HepG2 (cell line): ENCODE results near the gene SS18L1. TPM values are rescaled to one million over a fixed set of nuclear protein-coding genes. Genes with fewer than 3 reads are reported as not detected.

Experiments
- AGO1 ChIP-seq: fragments of 200-400 bp; formaldehyde crosslinking; IDR thresholded peaks from 2 replicates; pipeline ENCODE4 v1.6.1; 2017; ENCODE audit warnings: mild to moderate bottlenecking, low read depth, low read length, moderate library complexity; ENCODE audit not compliant: poor library complexity, severe bottlenecking
- ELF1 ChIP-seq: sonication (generic); formaldehyde crosslinking; IDR thresholded peaks from 2 replicates; pipeline ENCODE4 v1.4.0; 2020; ENCODE audit warnings: missing genetic modification reagents
- ETV6 ChIP-seq: sonication (generic); formaldehyde crosslinking; conservative IDR thresholded peaks from 2 replicates; pipeline ENCODE4 v1.4.0; 2020; ENCODE audit warnings: missing genetic modification reagents
- GPN1 ChIP-seq: sonication (generic); formaldehyde crosslinking; IDR thresholded peaks from 2 replicates; pipeline ENCODE4 v1.5.1; 2020; ENCODE audit warnings: missing genetic modification reagents, borderline replicate concordance
- HOXA9 ChIP-seq: sonication (generic); formaldehyde crosslinking; IDR thresholded peaks from 2 replicates; pipeline ENCODE4 v1.8.1; 2022; ENCODE audit warnings: missing genetic modification reagents, mild to moderate bottlenecking, moderate library complexity, borderline replicate concordance
- ISX ChIP-seq: sonication (generic); formaldehyde crosslinking; conservative IDR thresholded peaks from 2 replicates; pipeline ENCODE4 v1.5.0; 2020; ENCODE audit warnings: missing genetic modification reagents
- NKX3-1 ChIP-seq: sonication (generic); formaldehyde crosslinking; IDR thresholded peaks from 2 replicates; pipeline ENCODE4 v1.5.0; 2020; ENCODE audit warnings: missing genetic modification reagents
- NONO ChIP-seq, 2 experiments: fragments of 450-650 bp in 1 of 2; sonication (generic) in 1 of 2; formaldehyde crosslinking in 1 of 2; IDR thresholded peaks in 1 of 2; conservative IDR thresholded peaks in 1 of 2; 2 replicates each; pipeline versions ENCODE4 v1.6.1 to v1.8.0; 2017 to 2022; ENCODE audit warnings: mild to moderate bottlenecking in 1 of 2, missing genetic modification reagents in 1 of 2, moderate library complexity in 1 of 2
- NR3C1 ChIP-seq: sonication (generic); formaldehyde crosslinking; IDR thresholded peaks from 2 replicates; pipeline ENCODE4 v1.4.0; 2020; ENCODE audit warnings: missing genetic modification reagents
- SOX13 ChIP-seq, 3 experiments: fragments of 450-650 bp in 1 of 3; sonication (generic) in 1 of 3; formaldehyde crosslinking in 1 of 3; IDR thresholded peaks in 2 of 3; conservative IDR thresholded peaks in 1 of 3; 2 replicates each; pipeline versions ENCODE4 v1.5.0 to v1.6.1; 2016 to 2020; ENCODE audit warnings: antibody characterized with exemption in 1 of 3, mild to moderate bottlenecking in 1 of 3, missing compliant biosample characterization in 1 of 3, missing genetic modification reagents in 1 of 3, moderate library complexity in 1 of 3
- SP5 ChIP-seq: IDR thresholded peaks from 2 replicates; pipeline ENCODE4 v1.6.1; 2016; ENCODE audit warnings: low read depth, borderline replicate concordance
- SRSF9 ChIP-seq: fragments of 200-400 bp; formaldehyde crosslinking; IDR thresholded peaks from 2 replicates; pipeline ENCODE4 v1.6.1; 2018; ENCODE audit warnings: borderline replicate concordance, mild to moderate bottlenecking, low read depth, low read length; ENCODE audit not compliant: insufficient read depth, poor library complexity, severe bottlenecking
- STAT6 ChIP-seq: sonication (generic); formaldehyde crosslinking; IDR thresholded peaks from 2 replicates; pipeline ENCODE4 v1.4.0; 2020; ENCODE audit warnings: missing genetic modification reagents, mild to moderate bottlenecking, borderline replicate concordance
- ZBTB2 ChIP-seq: sonication (generic); formaldehyde crosslinking; IDR thresholded peaks from 2 replicates; pipeline ENCODE4 v1.8.0; 2022; ENCODE audit warnings: low read depth, missing genetic modification reagents
- ZEB1 ChIP-seq: IDR thresholded peaks from 2 replicates; pipeline ENCODE4 v1.6.1; 2012; ENCODE audit warnings: mild to moderate bottlenecking, low read depth, inconsistent platforms; ENCODE audit not compliant: insufficient replicate concordance
- ZFP62 ChIP-seq: sonication (generic); formaldehyde crosslinking; IDR thresholded peaks from 2 replicates; pipeline ENCODE4 v1.4.0; 2020; ENCODE audit warnings: missing genetic modification reagents
- ZIK1 ChIP-seq: sonication (generic); formaldehyde crosslinking; IDR thresholded peaks from 2 replicates; pipeline ENCODE4 v1.5.0; 2020; ENCODE audit warnings: mild to moderate bottlenecking, low read depth, missing genetic modification reagents, borderline replicate concordance
- ZNF224 ChIP-seq: sonication (generic); formaldehyde crosslinking; IDR thresholded peaks from 2 replicates; pipeline ENCODE4 v1.5.0; 2020; ENCODE audit warnings: mild to moderate bottlenecking, missing genetic modification reagents
- ZNF329 ChIP-seq: sonication (generic); formaldehyde crosslinking; IDR thresholded peaks from 2 replicates; pipeline ENCODE4 v1.9.0; 2021; ENCODE audit warnings: low read depth, mild to moderate bottlenecking, missing genetic modification reagents
- ZNF431 ChIP-seq: sonication (generic); formaldehyde crosslinking; IDR thresholded peaks from 2 replicates; pipeline ENCODE4 v1.9.0; 2022; ENCODE audit warnings: missing genetic modification reagents, low read depth, mild to moderate bottlenecking, borderline replicate concordance
- ZNF776 ChIP-seq: sonication (generic); formaldehyde crosslinking; IDR thresholded peaks from 2 replicates; pipeline ENCODE4 v1.4.0; 2020; ENCODE audit warnings: mild to moderate bottlenecking, missing genetic modification reagents
- ZSCAN31 ChIP-seq: sonication (generic); formaldehyde crosslinking; IDR thresholded peaks from 2 replicates; pipeline ENCODE4 v1.5.0; 2020; ENCODE audit warnings: low read depth, mild to moderate bottlenecking, missing genetic modification reagents
- polyA plus RNA-seq, 8 experiments: library from polyadenylated mRNA; depleted of rRNA in 3 of 8; stranded (reverse) in 7 of 8; unstranded in 1 of 8; fragments of >200 nt; fragmentation: Illumina TruSeq in 4 of 8; extraction: Trizol in 4 of 8; gene quantifications; 2 replicates each; pipeline versions ENCODE4 v1.2.1 to v1.2.3, GENCODE V29; 2011 to 2016; ENCODE audit warnings: low read depth in 4 of 8, missing spikeins in 1 of 8, mixed read lengths in 1 of 8; ENCODE audit not compliant: insufficient read depth in 1 of 8
- total RNA-seq, 5 experiments: library from RNA; depleted of rRNA; stranded (reverse); fragments of >200 nt; fragmentation: Illumina TruSeq; extraction: Trizol; gene quantifications; 2 replicates each; pipeline ENCODE4 v1.2.3, GENCODE V29; 2016; ENCODE audit warnings: low read depth in 1 of 5
- TF ChIP-seq, protein P1 (sequence below): sonication (generic); formaldehyde crosslinking; IDR thresholded peaks from 2 replicates; pipeline ENCODE4 v1.9.0; 2022; ENCODE audit warnings: missing genetic modification reagents, mild to moderate bottlenecking, borderline replicate concordance

SS18L1 gene
- total and polyA plus RNA-seq, 2 of the 13 experiments (the other 11 are each of a cell fraction or from before 2014, with no cell fraction given) = 17.8 to 27.6 TPM

DNA sequence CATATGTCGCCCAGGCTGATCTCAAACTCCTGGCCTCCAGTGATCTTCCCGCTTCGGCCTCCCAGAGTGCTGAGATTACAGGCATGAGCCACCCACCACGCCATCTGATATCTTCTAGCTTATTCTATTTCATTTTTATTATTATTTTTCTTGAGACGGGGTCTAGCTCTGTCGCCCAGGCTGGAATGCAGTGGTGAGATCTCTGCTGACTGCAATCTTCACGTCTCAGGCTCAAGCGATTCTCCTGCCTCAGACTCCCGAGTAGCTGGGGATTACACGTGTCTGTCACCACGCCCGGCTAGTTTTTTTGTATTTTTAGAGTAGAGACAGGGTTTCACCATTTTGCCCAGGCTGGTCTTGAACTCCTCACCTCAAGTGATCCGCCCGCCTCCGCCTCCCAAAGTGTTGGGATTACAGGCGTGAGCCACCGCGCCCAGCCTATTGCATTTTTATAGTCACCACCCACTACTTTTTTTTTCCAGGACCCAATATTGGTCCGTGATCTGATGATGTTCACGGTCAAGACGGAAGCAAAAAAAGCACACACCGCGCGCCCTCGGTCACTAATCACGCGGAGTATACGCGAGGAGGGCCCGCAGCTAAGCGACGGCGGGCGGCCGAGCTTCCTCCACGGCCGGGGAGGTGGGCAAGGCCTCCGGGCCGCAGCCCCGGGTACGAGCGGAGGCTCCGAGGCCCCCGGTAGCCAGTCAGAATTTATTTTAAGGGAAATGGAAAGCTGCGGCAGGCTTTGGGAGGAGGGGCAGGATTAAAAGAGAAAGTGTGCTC lies 22.4 kb upstream of the SS18L1 start (continued):
- TF ChIP-seq ZIK1 (CRISPR knock-in tag) (no peak), HOXA9 (CRISPR knock-in tag) (no peak; the same call in 1 of the 2 replicates), ZSCAN31 (peak; percentile 23; the same call in 1 of the 2 replicates), ISX (no peak), ZNF431 (no peak), ZNF776 (no peak), ELF1 (CRISPR knock-in tag) (no peak), ZNF224 (CRISPR knock-in tag) (no peak), ZFP62 (no peak), ZNF329 (CRISPR knock-in tag) (no peak), ZBTB2 (CRISPR knock-in tag) (peak; percentile 7; the same call in 1 of the 2 replicates), NKX3-1 (CRISPR knock-in tag) (peak; percentile 84; the same call in 1 of the 2 replicates), ZEB1 (peak; percentile 65), AGO1 (no peak), NONO (IDR thresholded peaks at IDR 0.05) (no peak), NONO (CRISPR knock-in tag; conservative IDR thresholded peaks at IDR 0.05) (no peak; the same call in none of the 2 replicates), SRSF9 (no peak), NR3C1 (no peak), GPN1 (no peak; the same call in 1 of the 2 replicates), SOX13 (IDR thresholded peaks at IDR 0.05) (no peak), SOX13 (CRISPR knock-in tag; conservative IDR thresholded peaks at IDR 0.05 in 1 of 2, IDR thresholded peaks at IDR 0.05 in 1 of 2) (no peak), ETV6 (CRISPR knock-in tag) (no peak), STAT6 (no peak), SP5 (no peak)
- TF ChIP-seq, protein P1, sequence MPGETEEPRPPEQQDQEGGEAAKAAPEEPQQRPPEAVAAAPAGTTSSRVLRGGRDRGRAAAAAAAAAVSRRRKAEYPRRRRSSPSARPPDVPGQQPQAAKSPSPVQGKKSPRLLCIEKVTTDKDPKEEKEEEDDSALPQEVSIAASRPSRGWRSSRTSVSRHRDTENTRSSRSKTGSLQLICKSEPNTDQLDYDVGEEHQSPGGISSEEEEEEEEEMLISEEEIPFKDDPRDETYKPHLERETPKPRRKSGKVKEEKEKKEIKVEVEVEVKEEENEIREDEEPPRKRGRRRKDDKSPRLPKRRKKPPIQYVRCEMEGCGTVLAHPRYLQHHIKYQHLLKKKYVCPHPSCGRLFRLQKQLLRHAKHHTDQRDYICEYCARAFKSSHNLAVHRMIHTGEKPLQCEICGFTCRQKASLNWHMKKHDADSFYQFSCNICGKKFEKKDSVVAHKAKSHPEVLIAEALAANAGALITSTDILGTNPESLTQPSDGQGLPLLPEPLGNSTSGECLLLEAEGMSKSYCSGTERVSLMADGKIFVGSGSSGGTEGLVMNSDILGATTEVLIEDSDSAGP = peak; percentile 84; the same call in 1 of the 2 replicates
